HepG2 (cell line): ENCODE results near the gene GAREM1. TPM values are rescaled to one million over a fixed set of nuclear protein-coding genes. Genes with fewer than 3 reads are reported as not detected.

Experiments
- AHDC1 ChIP-seq: sonication (generic); formaldehyde crosslinking; IDR thresholded peaks from 2 replicates; pipeline ENCODE4 v1.5.1; 2020; ENCODE audit warnings: mild to moderate bottlenecking, missing genetic modification reagents, borderline replicate concordance
- CREB1 ChIP-seq, 2 experiments: fragments of 450-650 bp in 1 of 2; IDR thresholded peaks; 2 replicates each; pipeline ENCODE4 v1.6.1; 2016 to 2017; ENCODE audit warnings: control low read depth in 1 of 2, mild to moderate bottlenecking in 1 of 2, missing compliant biosample characterization in 1 of 2, missing genetic modification characterization in 1 of 2
- GATA4 ChIP-seq: sonication (generic); IDR thresholded peaks from 2 replicates; pipeline ENCODE4 v1.6.1; 2016; ENCODE audit warnings: antibody characterized with exemption, low read depth, borderline replicate concordance
- GATAD2A ChIP-seq: IDR thresholded peaks from 2 replicates; pipeline ENCODE4 v1.6.1; 2016
- HOMEZ ChIP-seq: IDR thresholded peaks from 2 replicates; pipeline ENCODE4 v1.6.1; 2016; ENCODE audit warnings: low read depth
- HOXA5 ChIP-seq: sonication (generic); formaldehyde crosslinking; IDR thresholded peaks from 2 replicates; pipeline ENCODE4 v1.4.0; 2020; ENCODE audit warnings: missing genetic modification reagents
- HOXA9 ChIP-seq: sonication (generic); formaldehyde crosslinking; IDR thresholded peaks from 2 replicates; pipeline ENCODE4 v1.8.1; 2022; ENCODE audit warnings: missing genetic modification reagents, mild to moderate bottlenecking, moderate library complexity, borderline replicate concordance
- KLF12 ChIP-seq: sonication (generic); formaldehyde crosslinking; IDR thresholded peaks from 2 replicates; pipeline ENCODE4 v1.4.0; 2020; ENCODE audit warnings: missing genetic modification reagents, borderline replicate concordance
- MXI1 ChIP-seq: IDR thresholded peaks from 3 replicates; pipeline ENCODE4 v1.6.1; 2012; ENCODE audit warnings: low read depth, low read length, inconsistent platforms, borderline replicate concordance
- NR2C2 ChIP-seq: sonication (generic); formaldehyde crosslinking; IDR thresholded peaks from 2 replicates; pipeline ENCODE4 v1.4.0; 2020; ENCODE audit warnings: missing genetic modification reagents, mild to moderate bottlenecking, moderate library complexity, borderline replicate concordance
- RAD51 ChIP-seq: fragments of 450-650 bp; IDR thresholded peaks from 2 replicates; pipeline ENCODE4 v1.6.1; 2016; ENCODE audit warnings: borderline replicate concordance
- SAFB2 ChIP-seq: sonication (generic); formaldehyde crosslinking; IDR thresholded peaks from 2 replicates; pipeline ENCODE4 v1.5.1; 2020; ENCODE audit warnings: missing genetic modification reagents, low read depth, mild to moderate bottlenecking, borderline replicate concordance
- TAF1 ChIP-seq: sonication (generic); formaldehyde crosslinking; IDR thresholded peaks from 2 replicates; pipeline ENCODE4 v1.4.0; 2020; ENCODE audit warnings: missing genetic modification reagents
- TRIM24 ChIP-seq: sonication (generic); formaldehyde crosslinking; IDR thresholded peaks from 2 replicates; pipeline ENCODE4 v1.8.0; 2022; ENCODE audit warnings: mild to moderate bottlenecking, missing genetic modification reagents
- ZBTB20 ChIP-seq: sonication (generic); formaldehyde crosslinking; IDR thresholded peaks from 2 replicates; pipeline ENCODE4 v1.8.1; 2023; ENCODE audit warnings: missing genetic modification reagents, low read depth, mild to moderate bottlenecking, borderline replicate concordance
- ZBTB8A ChIP-seq: sonication (generic); formaldehyde crosslinking; IDR thresholded peaks from 2 replicates; pipeline ENCODE4 v1.4.0; 2020; ENCODE audit warnings: mild to moderate bottlenecking, low read depth, missing genetic modification reagents, borderline replicate concordance
- ZNF235 ChIP-seq: sonication (generic); formaldehyde crosslinking; IDR thresholded peaks from 2 replicates; pipeline ENCODE4 v1.8.1; 2023; ENCODE audit warnings: mild to moderate bottlenecking, missing genetic modification reagents, borderline replicate concordance
- ZNF251 ChIP-seq: sonication (generic); formaldehyde crosslinking; IDR thresholded peaks from 2 replicates; pipeline ENCODE4 v1.9.0; 2021; ENCODE audit warnings: mild to moderate bottlenecking, missing genetic modification reagents
- polyA plus RNA-seq, 8 experiments: library from polyadenylated mRNA; depleted of rRNA in 3 of 8; stranded (reverse) in 7 of 8; unstranded in 1 of 8; fragments of >200 nt; fragmentation: Illumina TruSeq in 4 of 8; extraction: Trizol in 4 of 8; gene quantifications; 2 replicates each; pipeline versions ENCODE4 v1.2.1 to v1.2.3, GENCODE V29; 2011 to 2016; ENCODE audit warnings: low read depth in 4 of 8, missing spikeins in 1 of 8, mixed read lengths in 1 of 8; ENCODE audit not compliant: insufficient read depth in 1 of 8
- total RNA-seq, 5 experiments: library from RNA; depleted of rRNA; stranded (reverse); fragments of >200 nt; fragmentation: Illumina TruSeq; extraction: Trizol; gene quantifications; 2 replicates each; pipeline ENCODE4 v1.2.3, GENCODE V29; 2016; ENCODE audit warnings: low read depth in 1 of 5
- TF ChIP-seq, protein P1 (sequence below): sonication (generic); formaldehyde crosslinking; IDR thresholded peaks from 2 replicates; pipeline ENCODE4 v1.4.0; 2020; ENCODE audit warnings: missing genetic modification reagents
- TF ChIP-seq, protein P2 (sequence below): sonication (generic); formaldehyde crosslinking; IDR thresholded peaks from 2 replicates; pipeline ENCODE4 v1.4.0; 2020; ENCODE audit warnings: low read depth, mild to moderate bottlenecking, missing genetic modification reagents

Gene GAREM1
- total and polyA plus RNA-seq, 2 of the 13 experiments (the other 11 are each of a cell fraction or from before 2014, with no cell fraction given) = 2.5 to 2.9 TPM

GRCh38 chr18:32383050-32383819 lies 87.4 kb downstream of the GAREM1 start (continued):
- TF ChIP-seq TAF1 (CRISPR knock-in tag) (no peak), AHDC1 (peak; percentile 66; the same call in 1 of the 2 replicates), ZBTB8A (no peak), KLF12 (no peak), HOXA9 (CRISPR knock-in tag) (no peak), SAFB2 (CRISPR knock-in tag) (no peak), ZBTB20 (CRISPR knock-in tag) (peak; percentile 69), GATA4 (no peak), RAD51 (no peak), HOMEZ (CRISPR knock-in tag) (peak; percentile 69; the same call in 1 of the 2 replicates), CREB1 (IDR thresholded peaks at IDR 0.05) (peak; percentile 43; the same call in 1 of the 2 replicates), CREB1 (CRISPR knock-in tag; IDR thresholded peaks at IDR 0.05) (peak; percentile 32; the same call in 1 of the 2 replicates), TRIM24 (CRISPR knock-in tag) (no peak), MXI1 (peak; percentile 11; the same call in 1 of the 3 replicates), NR2C2 (no peak), GATAD2A (peak; percentile 52), HOXA5 (CRISPR knock-in tag) (no peak), ZNF235 (CRISPR knock-in tag) (no peak), ZNF251 (CRISPR knock-in tag) (no peak)
- TF ChIP-seq, protein P1, sequence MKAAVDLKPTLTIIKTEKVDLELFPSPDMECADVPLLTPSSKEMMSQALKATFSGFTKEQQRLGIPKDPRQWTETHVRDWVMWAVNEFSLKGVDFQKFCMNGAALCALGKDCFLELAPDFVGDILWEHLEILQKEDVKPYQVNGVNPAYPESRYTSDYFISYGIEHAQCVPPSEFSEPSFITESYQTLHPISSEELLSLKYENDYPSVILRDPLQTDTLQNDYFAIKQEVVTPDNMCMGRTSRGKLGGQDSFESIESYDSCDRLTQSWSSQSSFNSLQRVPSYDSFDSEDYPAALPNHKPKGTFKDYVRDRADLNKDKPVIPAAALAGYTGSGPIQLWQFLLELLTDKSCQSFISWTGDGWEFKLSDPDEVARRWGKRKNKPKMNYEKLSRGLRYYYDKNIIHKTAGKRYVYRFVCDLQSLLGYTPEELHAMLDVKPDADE (CRISPR knock-in tag) = no peak
- TF ChIP-seq, protein P2, sequence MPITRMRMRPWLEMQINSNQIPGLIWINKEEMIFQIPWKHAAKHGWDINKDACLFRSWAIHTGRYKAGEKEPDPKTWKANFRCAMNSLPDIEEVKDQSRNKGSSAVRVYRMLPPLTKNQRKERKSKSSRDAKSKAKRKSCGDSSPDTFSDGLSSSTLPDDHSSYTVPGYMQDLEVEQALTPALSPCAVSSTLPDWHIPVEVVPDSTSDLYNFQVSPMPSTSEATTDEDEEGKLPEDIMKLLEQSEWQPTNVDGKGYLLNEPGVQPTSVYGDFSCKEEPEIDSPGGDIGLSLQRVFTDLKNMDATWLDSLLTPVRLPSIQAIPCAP (CRISPR knock-in tag) = no peak
